Stimulated activated CD8-positive, alpha-beta memory T cell treated with anti-CD3 and anti-CD28 coated beads, Interleukin-15, amount 100 ng/mL, for 24 hours (primary cell): ENCODE data around the gene ICAM4.

Source experiments
- DNase-seq: peaks from one replicate; pipeline ENCODE4 v3.0.0-alpha.2; 2020; ENCODE audit warnings: low read depth

Gene ICAM4

DNA sequence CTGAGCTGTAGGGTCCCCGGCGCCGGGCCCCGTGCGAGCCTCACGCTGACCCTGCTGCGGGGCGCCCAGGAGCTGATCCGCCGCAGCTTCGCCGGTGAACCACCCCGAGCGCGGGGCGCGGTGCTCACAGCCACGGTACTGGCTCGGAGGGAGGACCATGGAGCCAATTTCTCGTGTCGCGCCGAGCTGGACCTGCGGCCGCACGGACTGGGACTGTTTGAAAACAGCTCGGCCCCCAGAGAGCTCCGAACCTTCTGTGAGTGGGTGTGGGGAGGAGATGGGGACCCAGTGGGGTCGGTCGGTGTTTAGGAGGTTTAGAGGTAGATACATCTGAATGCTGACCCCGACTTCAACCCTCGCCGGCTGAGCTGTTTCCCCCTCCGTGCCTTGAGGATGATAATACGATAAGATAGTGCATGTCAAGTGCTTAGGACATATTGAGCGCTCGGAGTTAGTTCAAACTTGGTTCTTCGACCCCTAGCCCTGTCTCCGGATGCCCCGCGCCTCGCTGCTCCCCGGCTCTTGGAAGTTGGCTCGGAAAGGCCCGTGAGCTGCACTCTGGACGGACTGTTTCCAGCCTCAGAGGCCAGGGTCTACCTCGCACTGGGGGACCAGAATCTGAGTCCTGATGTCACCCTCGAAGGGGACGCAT lies 4.9 kb downstream of the ICAM4 start:
- DNase-seq, result no peak

DNA sequence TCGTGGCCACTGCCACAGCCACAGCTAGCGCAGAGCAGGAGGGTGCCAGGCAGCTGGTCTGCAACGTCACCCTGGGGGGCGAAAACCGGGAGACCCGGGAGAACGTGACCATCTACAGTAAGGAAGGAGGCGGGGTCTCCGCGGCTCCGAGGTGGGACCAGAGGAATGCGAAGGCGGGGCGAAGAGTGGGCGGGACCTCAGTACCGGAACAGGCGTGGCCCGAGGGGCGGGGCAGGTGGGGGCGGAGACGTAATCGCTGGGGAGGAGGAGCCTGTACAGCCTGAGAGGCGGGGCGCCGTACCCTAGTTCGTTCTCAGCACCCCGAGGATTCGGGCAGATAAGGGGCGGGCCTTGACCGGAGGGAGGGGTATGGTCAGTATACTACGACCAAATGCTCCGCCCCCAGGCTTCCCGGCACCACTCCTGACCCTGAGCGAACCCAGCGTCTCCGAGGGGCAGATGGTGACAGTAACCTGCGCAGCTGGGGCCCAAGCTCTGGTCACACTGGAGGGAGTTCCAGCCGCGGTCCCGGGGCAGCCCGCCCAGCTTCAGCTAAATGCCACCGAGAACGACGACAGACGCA lies 5.5 kb downstream of the ICAM4 start:
- DNase-seq, result peak; percentile 65

DNA sequence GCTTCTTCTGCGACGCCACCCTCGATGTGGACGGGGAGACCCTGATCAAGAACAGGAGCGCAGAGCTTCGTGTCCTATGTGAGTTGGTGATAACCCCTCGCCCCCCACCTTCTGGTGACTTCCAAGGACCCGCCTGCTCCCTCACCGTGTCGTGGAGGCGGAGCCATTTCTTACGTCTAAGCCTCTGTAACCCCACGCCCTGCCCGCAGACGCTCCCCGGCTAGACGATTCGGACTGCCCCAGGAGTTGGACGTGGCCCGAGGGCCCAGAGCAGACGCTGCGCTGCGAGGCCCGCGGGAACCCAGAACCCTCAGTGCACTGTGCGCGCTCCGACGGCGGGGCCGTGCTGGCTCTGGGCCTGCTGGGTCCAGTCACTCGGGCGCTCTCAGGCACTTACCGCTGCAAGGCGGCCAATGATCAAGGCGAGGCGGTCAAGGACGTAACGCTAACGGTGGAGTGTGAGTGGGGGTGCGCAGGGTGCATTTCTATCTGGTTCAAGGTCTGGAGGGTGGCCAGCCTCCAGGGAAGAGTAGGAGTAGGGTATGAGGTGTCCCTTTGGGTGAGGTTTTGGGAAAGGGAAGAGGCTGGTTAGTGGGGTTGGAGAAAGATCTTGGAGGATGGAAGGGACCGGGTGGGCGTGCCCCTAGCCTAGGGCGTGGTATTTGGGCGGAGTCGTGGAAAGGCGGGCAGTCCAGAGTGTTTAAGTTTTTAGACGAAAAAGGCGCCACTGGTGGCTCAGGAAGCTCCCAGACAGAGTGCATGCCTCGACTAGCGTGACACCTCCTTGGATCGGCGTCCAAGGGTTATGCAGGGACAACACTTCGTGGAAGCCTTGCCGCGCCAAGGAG lies 6.3 kb downstream of the ICAM4 start:
- no peak for DNase-seq

DNA sequence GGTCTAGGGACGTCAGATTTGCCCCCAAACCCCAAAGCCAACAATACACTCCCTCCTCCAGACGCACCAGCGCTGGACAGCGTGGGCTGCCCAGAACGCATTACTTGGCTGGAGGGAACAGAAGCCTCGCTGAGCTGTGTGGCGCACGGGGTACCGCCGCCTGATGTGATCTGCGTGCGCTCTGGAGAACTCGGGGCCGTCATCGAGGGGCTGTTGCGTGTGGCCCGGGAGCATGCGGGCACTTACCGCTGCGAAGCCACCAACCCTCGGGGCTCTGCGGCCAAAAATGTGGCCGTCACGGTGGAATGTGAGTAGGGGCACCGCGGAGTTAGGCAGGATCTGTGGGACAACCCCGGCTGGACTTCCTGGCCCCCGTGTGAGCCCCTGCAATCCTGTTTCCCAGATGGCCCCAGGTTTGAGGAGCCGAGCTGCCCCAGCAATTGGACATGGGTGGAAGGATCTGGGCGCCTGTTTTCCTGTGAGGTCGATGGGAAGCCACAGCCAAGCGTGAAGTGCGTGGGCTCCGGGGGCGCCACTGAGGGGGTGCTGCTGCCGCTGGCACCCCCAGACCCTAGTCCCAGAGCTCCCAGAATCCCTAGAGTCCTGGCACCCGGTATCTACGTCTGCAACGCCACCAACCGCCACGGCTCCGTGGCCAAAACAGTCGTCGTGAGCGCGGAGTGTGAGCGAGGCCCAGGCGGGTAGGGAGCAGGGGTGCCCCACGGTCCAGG lies 7.0 kb downstream of the ICAM4 start:
- no peak for DNase-seq

DNA sequence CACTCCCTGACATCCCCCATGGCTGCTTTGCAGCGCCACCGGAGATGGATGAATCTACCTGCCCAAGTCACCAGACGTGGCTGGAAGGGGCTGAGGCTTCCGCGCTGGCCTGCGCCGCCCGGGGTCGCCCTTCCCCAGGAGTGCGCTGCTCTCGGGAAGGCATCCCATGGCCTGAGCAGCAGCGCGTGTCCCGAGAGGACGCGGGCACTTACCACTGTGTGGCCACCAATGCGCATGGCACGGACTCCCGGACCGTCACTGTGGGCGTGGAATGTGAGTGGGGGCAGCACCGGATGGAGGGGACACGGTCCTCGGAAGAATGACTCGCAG lies 7.6 kb downstream of the ICAM4 start:
- no peak for DNase-seq

DNA sequence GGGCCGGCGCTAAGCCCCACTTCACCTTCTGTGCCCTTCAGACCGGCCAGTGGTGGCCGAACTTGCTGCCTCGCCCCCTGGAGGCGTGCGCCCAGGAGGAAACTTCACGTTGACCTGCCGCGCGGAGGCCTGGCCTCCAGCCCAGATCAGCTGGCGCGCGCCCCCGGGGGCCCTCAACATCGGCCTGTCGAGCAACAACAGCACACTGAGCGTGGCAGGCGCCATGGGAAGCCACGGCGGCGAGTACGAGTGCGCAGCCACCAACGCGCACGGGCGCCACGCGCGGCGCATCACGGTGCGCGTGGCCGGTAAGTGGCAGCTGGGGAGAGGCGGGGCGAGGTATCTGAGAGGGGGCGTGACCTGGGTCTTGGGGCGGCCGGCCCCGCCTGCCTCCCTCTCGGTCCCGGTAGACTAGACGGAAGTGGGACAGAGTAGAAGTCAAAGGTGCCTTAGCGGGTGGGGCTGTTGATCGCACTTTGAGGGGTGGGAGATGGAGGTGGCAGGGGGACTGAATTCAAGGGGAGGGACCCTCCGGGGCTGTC lies 8.6 kb downstream of the ICAM4 start:
- DNase-seq, result no peak

DNA sequence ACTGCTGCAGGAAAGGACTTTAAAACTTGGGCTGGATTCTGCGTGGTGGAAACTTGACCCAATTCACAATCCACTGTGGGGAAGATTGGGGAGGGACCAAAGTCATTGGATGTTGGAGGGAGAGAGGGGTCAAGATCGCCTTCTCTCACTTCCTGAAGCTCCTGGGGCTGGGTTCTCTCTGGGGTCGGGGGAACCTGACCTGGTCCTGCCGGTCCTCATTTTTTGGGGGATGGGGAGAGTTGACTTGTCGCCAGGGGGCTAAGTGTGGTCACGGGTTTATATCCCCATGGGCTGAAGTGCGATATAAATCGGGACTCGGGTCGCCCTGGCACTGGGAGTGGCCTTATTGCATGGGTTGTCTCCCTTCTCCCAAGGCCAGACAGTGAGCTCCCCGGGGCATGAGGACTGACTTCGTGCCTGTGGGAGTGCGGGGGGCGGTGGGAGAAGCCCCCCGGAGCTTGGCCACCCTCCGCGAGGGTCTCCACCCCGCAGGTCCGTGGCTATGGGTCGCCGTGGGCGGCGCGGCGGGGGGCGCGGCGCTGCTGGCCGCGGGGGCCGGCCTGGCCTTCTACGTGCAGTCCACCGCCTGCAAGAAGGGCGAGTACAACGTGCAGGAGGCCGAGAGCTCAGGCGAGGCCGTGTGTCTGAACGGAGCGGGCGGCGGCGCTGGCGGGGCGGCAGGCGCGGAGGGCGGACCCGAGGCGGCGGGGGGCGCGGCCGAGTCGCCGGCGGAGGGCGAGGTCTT lies 9.3 kb downstream of the ICAM4 start:
- DNase-seq, result no peak

DNA sequence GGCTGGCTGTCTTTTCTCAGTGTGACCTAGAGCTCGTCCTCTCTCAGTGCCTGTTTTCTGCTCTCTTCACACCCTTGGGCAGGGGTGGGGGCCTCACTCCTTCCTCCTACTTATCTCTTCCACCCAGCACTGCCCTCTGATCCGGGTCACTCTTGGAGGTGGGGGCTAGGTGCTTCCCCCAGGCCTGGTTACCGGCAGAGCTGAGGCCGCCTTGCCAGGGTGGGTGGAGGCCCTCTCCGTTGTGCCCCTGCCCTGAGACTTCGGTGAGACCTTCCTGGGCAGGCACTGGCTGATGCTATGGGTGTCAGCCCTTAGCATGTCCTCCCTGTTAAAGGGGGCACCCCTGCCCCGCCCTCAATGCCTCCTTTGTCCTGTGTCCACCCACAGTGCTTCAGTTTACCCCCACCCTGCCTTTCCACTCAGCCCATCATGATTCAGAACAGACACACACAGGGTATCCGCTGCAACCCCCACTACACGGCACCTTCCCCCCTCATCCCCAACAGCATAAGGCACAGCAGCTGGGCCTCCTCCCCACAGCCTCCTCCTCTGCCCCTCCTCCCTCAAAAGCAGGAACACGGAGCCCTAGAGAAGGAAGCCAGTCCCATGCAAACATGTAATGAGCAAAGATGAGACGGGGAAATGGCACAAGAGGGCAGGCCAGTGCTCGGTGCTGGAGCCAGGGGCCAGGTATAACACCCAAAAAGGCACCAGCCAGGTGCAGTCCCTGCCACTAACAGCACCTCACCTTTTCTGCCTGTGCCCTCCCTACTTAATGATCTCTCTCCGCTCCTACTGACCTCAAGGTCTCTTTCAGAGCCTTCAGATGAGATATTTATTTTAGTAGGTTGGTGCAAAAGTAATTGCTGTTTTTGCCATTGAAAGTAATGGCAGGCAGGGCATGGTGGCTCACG lies 13.0 kb downstream of the ICAM4 start:
- DNase-seq, result no peak

DNA sequence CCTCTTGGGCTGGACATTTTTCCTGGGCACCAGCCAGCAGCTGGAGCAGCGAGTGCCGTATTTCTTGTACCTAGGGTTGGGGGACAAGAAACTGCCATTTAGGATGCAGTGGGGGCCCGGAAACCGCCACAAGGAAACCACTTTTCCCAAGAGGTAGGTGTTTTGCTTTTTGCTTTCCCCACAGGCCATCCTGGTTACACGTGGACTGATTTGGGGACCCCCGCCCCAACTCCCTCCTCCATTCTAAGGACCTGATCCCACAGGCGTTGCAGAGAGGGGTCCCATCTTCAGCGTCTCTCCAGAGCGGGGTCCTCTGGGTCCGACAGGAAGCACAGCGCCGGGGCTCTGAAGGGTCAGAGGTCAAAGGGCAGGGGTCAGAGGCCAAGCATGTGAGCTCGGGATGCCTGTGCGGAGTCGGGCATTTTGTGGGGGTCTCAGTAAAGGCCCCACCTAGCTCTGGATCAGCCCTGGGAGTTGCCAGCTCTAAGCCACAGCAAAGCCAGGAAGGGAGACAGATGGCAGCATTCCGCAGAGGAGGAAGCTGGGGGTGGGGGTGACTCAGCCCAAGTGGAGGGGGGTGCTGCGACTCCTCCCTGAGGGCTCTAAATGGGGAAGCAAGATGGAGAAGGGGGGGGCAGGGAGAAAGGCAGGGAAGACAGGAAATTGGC lies 18.5 kb downstream of the ICAM4 start:
- DNase-seq, result no peak

DNA sequence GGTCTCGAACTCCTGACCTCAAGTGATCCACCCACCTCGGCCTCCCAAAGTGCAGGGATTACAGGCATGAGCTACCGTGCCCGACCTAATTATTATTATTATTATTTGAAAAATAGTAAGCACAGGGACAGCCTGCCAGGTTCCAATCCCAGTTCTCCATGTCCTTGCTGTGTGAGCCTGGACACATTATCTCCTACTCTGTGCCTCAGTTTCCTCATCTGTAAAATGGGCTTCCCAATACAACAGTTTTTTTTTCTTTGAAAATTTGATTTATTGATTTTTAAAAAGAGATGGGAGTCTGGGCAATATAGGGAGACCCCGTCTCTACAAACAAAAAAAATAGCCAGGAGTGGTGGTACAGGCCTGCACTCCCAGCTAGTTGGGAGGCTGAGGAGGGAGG lies 19.6 kb downstream of the ICAM4 start:
- DNase-seq, result no peak

DNA sequence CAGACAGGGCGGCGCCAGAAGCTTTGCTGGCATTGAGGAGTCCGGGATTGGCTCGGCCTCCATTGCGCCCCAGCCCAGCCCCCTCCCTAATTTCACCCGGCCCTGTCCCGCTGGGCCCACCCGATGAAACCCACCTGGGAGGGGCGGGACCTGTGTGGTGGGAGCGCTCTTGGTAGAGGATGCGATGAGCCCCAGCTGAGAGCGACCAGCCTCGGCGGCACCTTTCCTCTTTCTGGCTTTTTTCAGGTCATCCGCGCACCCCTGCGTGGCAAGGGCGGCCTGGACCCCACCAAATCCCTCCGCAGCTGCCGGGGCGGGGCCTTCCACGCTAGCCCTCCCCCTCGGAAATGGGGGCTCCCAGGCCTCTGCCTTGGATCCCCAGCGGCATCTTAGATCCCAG lies 22.7 kb downstream of the ICAM4 start, which contains the start of gene ZGLP1:
Gene ZGLP1, minus strand, starts transcription at position 393 of the 400 bp plus-strand sequence.
- no peak for DNase-seq

DNA sequence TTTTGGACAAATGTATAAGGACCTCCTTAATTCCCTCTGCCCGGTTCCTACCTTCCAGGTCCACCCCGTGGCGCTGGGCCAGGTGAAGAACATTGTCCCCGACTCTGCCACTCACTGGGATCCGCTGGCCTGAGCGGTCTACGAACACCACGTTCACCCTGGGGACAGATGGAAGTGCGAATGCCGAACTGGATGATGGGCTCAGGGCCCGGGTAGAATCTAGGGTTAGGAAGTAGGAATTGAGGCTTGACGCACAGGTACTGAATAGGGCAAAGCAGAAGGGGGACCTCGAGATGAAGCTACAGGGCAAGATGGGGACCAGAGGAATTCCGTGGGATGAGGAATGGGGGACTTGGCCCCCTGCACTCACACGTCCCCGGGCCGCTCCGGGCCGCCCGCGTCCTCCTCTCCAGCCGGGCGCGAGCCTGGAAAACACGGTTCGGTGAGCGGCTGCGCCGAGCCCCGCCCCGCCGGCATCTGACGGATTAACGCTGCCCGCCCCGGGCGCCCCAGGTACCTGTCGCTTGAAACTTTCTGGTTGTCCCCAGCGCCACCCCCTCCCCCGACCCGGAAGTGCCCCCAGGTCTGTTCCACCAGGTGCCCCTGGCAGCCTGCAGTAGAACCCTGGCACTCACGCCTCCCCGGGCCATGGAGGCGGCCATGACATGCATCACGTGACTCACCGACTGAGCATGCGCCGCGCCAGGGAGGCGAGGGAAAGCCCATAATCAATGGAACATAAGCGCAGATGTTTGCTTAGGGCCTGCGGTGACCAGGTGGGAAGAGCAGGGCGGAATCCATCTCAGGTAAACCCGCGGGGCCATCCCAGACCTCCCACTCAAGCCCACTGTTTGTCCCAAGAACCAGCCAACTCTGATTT lies 28.8 kb downstream of the ICAM4 start, which contains the start of gene FDX2:
Gene FDX2, minus strand, starts transcription at position 681 of the 880 bp plus-strand sequence. Its CDS starts 19 bp downstream, at position 662.
- DNase-seq, result peak; percentile 88

DNA sequence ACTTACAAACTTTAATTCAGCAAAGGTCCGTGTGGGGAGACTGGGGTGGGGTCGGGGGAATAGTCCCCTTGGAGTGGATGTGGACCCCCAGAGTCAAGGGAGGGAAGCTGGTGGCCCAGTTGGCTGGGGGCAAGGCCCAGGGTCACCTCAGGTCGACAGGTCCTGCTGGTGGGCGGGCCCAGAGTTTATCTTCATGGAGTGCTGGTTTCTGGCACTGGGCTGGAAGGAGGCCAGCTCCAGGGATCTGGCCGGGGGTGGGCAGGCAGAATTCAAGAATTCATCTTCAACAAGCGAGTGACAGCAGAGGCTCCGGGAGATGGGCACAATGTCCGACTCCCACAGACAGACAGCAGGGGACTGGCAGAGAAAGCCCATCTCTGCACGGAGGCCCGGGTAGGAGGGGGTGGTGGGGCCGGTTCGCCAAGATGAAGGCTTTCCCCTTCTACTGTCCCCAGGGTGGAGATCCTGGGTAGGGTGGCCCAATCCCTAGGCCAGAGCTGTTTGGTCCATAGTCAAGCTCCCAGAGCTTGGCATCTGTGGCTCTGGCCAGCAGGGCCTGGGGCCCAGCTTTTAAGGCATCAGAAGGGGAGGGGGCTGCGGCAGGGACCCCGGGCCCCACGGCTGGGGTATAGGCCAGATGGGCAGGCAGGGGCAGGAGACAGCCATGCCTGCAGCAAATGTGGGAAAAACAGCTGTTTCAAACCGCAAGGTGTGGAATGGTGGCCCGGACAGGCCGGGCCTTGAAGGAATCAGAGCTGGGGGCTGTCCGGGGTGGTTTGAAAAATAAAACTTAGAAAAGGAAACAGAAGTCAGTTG lies 29.7 kb downstream of the ICAM4 start:
- no peak for DNase-seq

DNA sequence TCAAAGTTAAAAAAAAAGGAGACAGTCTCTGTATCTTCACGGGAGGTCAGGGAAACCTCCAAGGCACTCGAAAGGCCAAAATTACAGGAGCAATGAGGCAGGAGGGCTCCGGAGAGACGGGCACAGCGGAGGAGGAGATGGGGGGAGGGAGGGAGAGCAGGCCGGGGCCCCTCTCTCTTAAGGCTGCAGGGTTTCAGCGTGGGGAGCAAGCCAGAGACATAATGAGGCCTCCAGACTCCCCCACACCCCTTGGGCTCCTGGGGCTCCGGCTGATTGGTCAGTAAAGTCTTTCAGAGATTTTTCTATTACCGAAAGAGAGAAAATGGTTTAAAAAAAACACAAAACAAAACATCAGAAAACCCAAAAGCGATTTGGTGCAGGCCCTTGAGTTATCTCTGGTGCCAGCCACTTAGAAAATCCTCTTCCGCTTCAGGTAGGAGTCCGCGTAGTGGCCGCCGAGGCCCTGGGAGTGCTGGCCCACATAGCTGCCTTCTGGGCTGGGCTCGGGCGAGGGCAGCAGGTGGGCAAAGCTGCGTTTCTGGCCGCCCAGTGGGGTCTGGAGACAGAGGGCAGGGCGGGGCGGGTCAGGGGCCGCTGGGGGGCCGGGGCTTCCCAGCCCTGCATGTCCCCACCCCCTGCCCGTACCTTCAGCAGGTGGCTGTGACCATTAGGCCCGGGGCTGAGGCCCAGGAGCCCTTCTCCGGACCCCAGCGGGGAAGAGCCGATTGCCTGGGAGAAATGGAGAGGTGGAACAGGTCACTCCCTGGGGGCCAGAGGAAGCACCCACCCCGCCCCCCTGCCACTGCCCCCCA lies 30.5 kb downstream of the ICAM4 start:
- DNase-seq, result no peak

DNA sequence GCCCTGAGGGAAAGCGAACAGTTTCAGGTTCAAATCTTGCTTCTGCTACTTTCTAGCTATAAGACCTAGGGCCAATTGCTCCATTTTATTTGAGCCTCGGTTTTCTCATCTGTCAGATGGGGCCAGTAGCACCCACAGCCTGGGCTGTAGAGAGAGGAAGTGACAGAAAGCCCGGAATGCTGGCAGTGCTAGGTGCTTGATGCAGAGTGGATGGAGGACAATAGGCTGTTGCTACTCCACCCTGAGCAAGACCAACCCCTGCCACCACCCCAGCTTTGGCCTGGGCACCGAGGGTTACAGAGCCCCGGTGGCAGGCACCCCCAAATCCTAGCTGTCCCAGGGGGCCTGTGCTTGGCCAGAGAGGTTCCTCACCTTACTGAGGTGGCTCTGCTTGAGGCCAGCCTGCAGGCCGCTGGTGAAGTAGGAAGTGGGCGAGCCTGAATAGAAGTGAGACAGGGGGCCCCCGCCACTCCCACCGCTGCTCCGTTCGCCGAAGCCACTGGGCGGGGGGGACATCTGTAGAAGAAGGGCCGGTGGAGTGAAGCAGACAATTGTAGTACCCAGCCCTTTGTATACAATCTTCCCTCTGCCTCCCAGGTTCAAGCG lies 31.2 kb downstream of the ICAM4 start:
- no peak for DNase-seq

DNA sequence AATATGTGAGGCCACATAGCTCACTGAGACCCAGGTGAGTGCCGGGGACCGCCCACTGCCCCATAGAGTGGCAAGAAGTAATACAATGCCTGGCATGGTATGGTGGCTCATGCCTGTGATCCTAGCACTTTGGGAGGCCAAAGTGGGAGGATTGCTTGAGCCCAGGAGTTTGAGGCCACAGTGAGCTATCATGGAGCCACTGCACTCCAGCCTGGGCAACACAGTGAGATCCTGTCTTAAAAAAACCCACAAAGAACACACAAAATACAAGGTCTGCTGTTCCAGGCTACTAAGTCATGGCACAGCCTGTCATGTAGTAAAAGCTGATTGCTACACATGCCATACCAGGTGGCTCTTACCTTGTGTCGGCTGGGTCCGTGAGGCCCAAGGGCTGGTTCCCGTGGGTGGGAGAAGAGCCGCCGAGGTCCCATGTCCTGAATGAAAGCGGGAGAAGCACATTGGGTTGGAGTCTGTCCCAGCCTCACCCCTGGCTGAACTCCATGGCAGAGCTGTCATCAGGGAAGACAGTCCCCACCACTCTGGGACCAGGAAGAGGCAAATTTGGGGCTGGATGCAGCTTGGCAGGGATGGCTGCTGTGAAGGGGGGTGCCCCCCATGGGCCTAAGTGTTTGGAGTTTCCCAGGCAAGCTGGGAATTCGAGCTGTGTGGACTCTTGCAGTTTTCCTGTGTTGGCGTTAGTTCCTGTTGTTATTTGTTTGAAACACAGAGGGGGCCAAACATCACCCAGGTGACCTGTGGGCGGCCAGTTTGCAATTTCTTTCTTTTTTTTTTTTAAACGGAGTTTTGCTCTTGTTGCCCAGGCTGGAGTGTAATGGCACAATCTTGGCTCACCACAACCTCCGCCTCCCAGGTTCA lies 32.3 kb downstream of the ICAM4 start:
- DNase-seq, result no peak
